Right ventricle myocardium inferior (tissue), 1 donor: Measurements from ENCODE around the gene ARSK. TPM values are rescaled to one million over a fixed set of nuclear protein-coding genes. Genes with fewer than 3 reads are reported as not detected.
"Not testable (repeated sequence)": the region's sequence is repeated elsewhere in the genome, so short reads cannot be mapped to it uniquely, and the experiment has no call there.

Experiments used
- ATAC-seq: fragments of 200-7000 bp; cut with Tn5 transposase; one replicate; pipeline ENCODE4 v1.9.1; 2020; ENCODE audit warnings: mild to moderate bottlenecking, moderate library complexity
- DNase-seq: peaks from one replicate; pipeline ENCODE4 v3.0.0; 2021; ENCODE audit errors: missing footprints
- intact Hi-C: fragments of 100-400 bp; cut with DNase I; formaldehyde crosslinking; loops from one replicate; pipeline ENCODE4 v1.11.0; 2022
- total RNA-seq: library from RNA; stranded (reverse); fragmentation: NEBNext Ultra II Directional; extraction: Animal tissue kit (Norgen Biotek cat#: 25700); gene quantifications from one replicate; pipeline ENCODE4 v1.2.1, GENCODE V29; 2021
- donor health status: DM: no; HTN: yes; CAD: no; lungs with severe emphysema.

The ARSK gene
- total RNA-seq, 1 donor from 2014 or later: 4.7 TPM

- intact Hi-C loops: no loop called here
- no peak for ATAC-seq
- no peak for DNase-seq
These were observed 83.7 kb downstream of the ARSK start for GRCh38 chr5:95638632-95639031.

GRCh38 chr5:95641741-95642220 lies 86.9 kb downstream of the ARSK start:
- intact Hi-C loops: loop anchor here (10.0 kb wide), 2 partner anchors 323 to 963 kb away; partner anchors contain the start of gene ELL2
- no peak for DNase-seq
- no peak for ATAC-seq

GRCh38 chr5:95643152-95643551 lies 88.3 kb downstream of the ARSK start:
- ATAC-seq: no peak
- no peak for DNase-seq
- intact Hi-C loops: loop anchor here (10.0 kb wide), 2 partner anchors 322 to 962 kb away; partner anchors contain the start of gene ELL2

- intact Hi-C loops: loop anchor here (1.0 to 10.0 kb wide), 6 partner anchors 88 to 960 kb away; partner anchors contain the start of genes ELL2 and RHOBTB3
- ATAC-seq (peak; percentile 17), DNase-seq (no peak)
These were observed 89.6 kb downstream of the ARSK start for GRCh38 chr5:95644351-95645042.

- not testable (repeated sequence) for DNase-seq, ATAC-seq
- intact Hi-C loops: loop anchor here (5.0 to 10.0 kb wide), 4 partner anchors 86 to 959 kb away; partner anchors contain the start of genes ELL2 and RHOBTB3
These were observed 91.3 kb downstream of the ARSK start for GRCh38 chr5:95646226-95646568.

- intact Hi-C loops: loop anchor here (5.0 to 10.0 kb wide), 4 partner anchors 86 to 958 kb away; partner anchors contain the start of genes ELL2 and RHOBTB3
- DNase-seq (peak; percentile 100), ATAC-seq (peak; percentile 99)
These were observed 91.9 kb downstream of the ARSK start, which contains the start of gene RFESD for GRCh38 chr5:95646569-95647431. TSS of gene RFESD (plus strand) at chr5:95646777. CDS start at chr5:95652272, 5,495 bp downstream.

- intact Hi-C loops: loop anchor here (5.0 to 10.0 kb wide), 4 partner anchors 84 to 957 kb away; partner anchors contain the start of genes ELL2 and RHOBTB3
- DNase-seq: no peak
- ATAC-seq: no peak
These were observed 93.3 kb downstream of the ARSK start for GRCh38 chr5:95647886-95648860.

GRCh38 chr5:95649274-95649673 lies 94.4 kb downstream of the ARSK start:
- intact Hi-C loops: loop anchor here (5.0 to 10.0 kb wide), 4 partner anchors 83 to 956 kb away; partner anchors contain the start of genes ELL2 and RHOBTB3
- ATAC-seq: no peak

GRCh38 chr5:95649842-95650620 lies 95.1 kb downstream of the ARSK start:
- ATAC-seq (no peak), DNase-seq (no peak)
- intact Hi-C loops: loop anchor here (5.0 to 10.0 kb wide), 4 partner anchors 82 to 955 kb away; partner anchors contain the start of genes ELL2 and RHOBTB3

More at GRCh38 chr5:95649274-95649673, 94.4 kb downstream of the ARSK start:
- DNase-seq: no peak

GRCh38 chr5:95652849-95653248 lies 97.9 kb downstream of the ARSK start:
- intact Hi-C loops: no loop called here
- ATAC-seq (no peak), DNase-seq (no peak)

GRCh38 chr5:95654196-95654595 lies 99.3 kb downstream of the ARSK start:
- intact Hi-C loops: no loop called here
- ATAC-seq (no peak), DNase-seq (no peak)

Other genes with a start within 250 kb of the ARSK start
- 6.4 TPM for gene FAM81B, start 163.7 kb upstream of the ARSK start, total RNA-seq
- gene SKIC3, start 124 bp upstream of the ARSK start, total RNA-seq: 58.4 TPM
- not detected for gene GPR150, start 65.0 kb downstream of the ARSK start, total RNA-seq
- 3.0 TPM for gene RFESD, start 91.7 kb downstream of the ARSK start, total RNA-seq
- not detected for gene SPATA9, start 127.9 kb downstream of the ARSK start, total RNA-seq
- 76.5 TPM for gene RHOBTB3, start 176.2 kb downstream of the ARSK start, total RNA-seq